K562 (cell line): ENCODE results near the gene PRKG1. TPM values are rescaled to one million over a fixed set of nuclear protein-coding genes. Genes with fewer than 3 reads are reported as not detected.

Experiments used
- CBX2 ChIP-seq: fragments of 200-600 bp; sonication (generic); IDR thresholded peaks from one replicate; pipeline ENCODE4 v1.6.1; 2012; ENCODE audit warnings: mild to moderate bottlenecking, low read length, inconsistent platforms; ENCODE audit not compliant: insufficient read depth, poor library complexity, severe bottlenecking
- ETV6 ChIP-seq, 3 experiments: fragments of 150-350 bp in 1 of 3; sonication (generic) in 1 of 3; formaldehyde crosslinking in 1 of 3; IDR thresholded peaks; 2 replicates each; pipeline versions ENCODE4 v1.6.1 to v1.8.0; 2014 to 2022; ENCODE audit warnings: borderline replicate concordance in 2 of 3, low read depth in 2 of 3, antibody characterized with exemption in 1 of 3, low read length in 1 of 3, mild to moderate bottlenecking in 1 of 3, missing genetic modification reagents in 1 of 3
- FIP1L1 ChIP-seq: fragments of 200-400 bp; formaldehyde crosslinking; IDR thresholded peaks from 2 replicates; pipeline ENCODE4 v1.6.1; 2018; ENCODE audit warnings: mild to moderate bottlenecking, low read depth, low read length; ENCODE audit not compliant: poor library complexity, severe bottlenecking
- MBD1 ChIP-seq: fragments of 250-450 bp; sonication (Bioruptor Pico); IDR thresholded peaks from 2 replicates; pipeline ENCODE4 v1.8.0; 2022; ENCODE audit warnings: inconsistent platforms
- NR2C2 ChIP-seq, 2 experiments: fragments of 200-800 bp in 1 of 2; sonication (Bioruptor generic) in 1 of 2; sonication (generic) in 1 of 2; formaldehyde crosslinking in 1 of 2; IDR thresholded peaks; 2 replicates each; pipeline versions ENCODE4 v1.6.1 to v1.8.0; 2016 to 2022; ENCODE audit warnings: mild to moderate bottlenecking in 1 of 2, missing compliant biosample characterization in 1 of 2, missing genetic modification characterization in 1 of 2, missing genetic modification reagents in 1 of 2
- PBX2 ChIP-seq, 2 experiments: IDR thresholded peaks in 1 of 2; conservative IDR thresholded peaks in 1 of 2; 2 replicates each; pipeline ENCODE4 v1.6.1; 2016; ENCODE audit warnings: low read depth in 2 of 2, mild to moderate bottlenecking in 1 of 2, missing compliant biosample characterization in 1 of 2, missing genetic modification characterization in 1 of 2, moderate library complexity in 1 of 2
- SIRT6 ChIP-seq: IDR thresholded peaks from one replicate; pipeline ENCODE4 v1.6.1; 2012; ENCODE audit warnings: low read depth, mild to moderate bottlenecking, control low read depth, inconsistent platforms, low read length, moderate library complexity
- TAF9B ChIP-seq: fragments of 450-650 bp; IDR thresholded peaks from 2 replicates; pipeline ENCODE4 v1.6.1; 2018; ENCODE audit warnings: mild to moderate bottlenecking; ENCODE audit not compliant: partially characterized antibody
- ZNF551 ChIP-seq: fragments of 250-450 bp; sonication (Bioruptor Pico); IDR thresholded peaks from 2 replicates; pipeline ENCODE4 v1.5.0; 2021; ENCODE audit warnings: mild to moderate bottlenecking, moderate library complexity
- ZNF717 ChIP-seq: fragments of 250-450 bp; sonication (Bioruptor Pico); IDR thresholded peaks from 2 replicates; pipeline ENCODE4 v1.5.0; 2021
- polyA plus RNA-seq, 8 experiments: library from polyadenylated mRNA; depleted of rRNA in 4 of 8; stranded (reverse) in 5 of 8; unstranded in 3 of 8; fragments of >200 nt; fragmentation: Nextera tagmentation in 2 of 8; fragmentation: Illumina TruSeq in 1 of 8; extraction: Ambion mirVana in 2 of 8; extraction: Trizol in 1 of 8; gene quantifications; 2 replicates each; pipeline versions ENCODE4 v1.2.1 to v1.2.3, GENCODE V29; 2011 to 2014; ENCODE audit warnings: inconsistent platforms in 1 of 8, missing spikeins in 1 of 8
- total RNA-seq, 7 experiments: library from RNA; depleted of rRNA in 6 of 7; stranded (reverse); fragments of >200 nt in 6 of 7; fragmentation: Illumina TruSeq in 2 of 7; extraction: Trizol in 2 of 7; gene quantifications; 2 replicates each; pipeline versions ENCODE4 v1.2.1 to v1.2.3, GENCODE V29; 2011 to 2021; ENCODE audit warnings: low replicate concordance in 1 of 7
- TF ChIP-seq, protein P1 (sequence below): sonication (generic); formaldehyde crosslinking; IDR thresholded peaks from 2 replicates; pipeline ENCODE4 v1.8.1; 2023; ENCODE audit warnings: mild to moderate bottlenecking, missing genetic modification reagents

PRKG1 gene
- total and polyA plus RNA-seq, 9 of the 15 experiments (the other 6 are each of a cell fraction or from before 2014, with no cell fraction given), result 0.22 TPM; not detected in 8

DNA sequence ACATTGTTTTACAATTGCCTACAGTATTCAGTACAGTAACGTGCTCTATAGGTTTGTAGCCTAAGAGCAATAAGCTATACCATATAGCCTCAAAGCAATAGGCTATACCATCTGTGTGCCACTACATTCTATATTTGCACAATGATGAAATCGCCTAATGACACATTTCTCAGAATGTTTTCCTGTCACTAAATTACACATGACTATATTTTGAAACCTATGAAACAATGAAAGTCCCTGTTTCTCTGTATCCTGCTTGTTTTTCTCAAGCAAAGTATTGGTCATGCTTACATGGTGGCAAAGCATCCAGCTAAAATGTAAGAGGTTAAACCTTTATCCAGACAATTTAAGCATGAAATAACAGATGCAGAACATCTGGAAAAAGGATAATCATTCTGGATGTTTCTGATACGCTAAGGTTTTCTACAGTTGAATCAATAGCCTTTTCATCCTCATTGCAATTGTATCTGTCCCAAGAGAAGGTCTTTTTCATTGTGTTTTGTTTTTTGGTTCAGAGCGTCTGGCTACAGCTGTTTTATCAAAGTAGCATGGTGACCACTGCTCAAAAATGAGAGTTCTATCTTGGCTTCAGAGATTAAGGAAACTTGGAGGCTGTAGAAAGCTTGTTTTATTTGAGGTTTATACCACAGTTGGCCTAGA lies 543.4 kb downstream of the PRKG1 start (continued):
- no peak for TF ChIP-seq ETV6 (IDR thresholded peaks at IDR 0.05; ENCODE audit: borderline replicate concordance in 1 of 2, low read depth in 2 of 2, low read length in 1 of 2)
- TF ChIP-seq ETV6 (CRISPR knock-in tag; IDR thresholded peaks at IDR 0.05; ENCODE audit: borderline replicate concordance), result no peak
- TF ChIP-seq, protein P1, sequence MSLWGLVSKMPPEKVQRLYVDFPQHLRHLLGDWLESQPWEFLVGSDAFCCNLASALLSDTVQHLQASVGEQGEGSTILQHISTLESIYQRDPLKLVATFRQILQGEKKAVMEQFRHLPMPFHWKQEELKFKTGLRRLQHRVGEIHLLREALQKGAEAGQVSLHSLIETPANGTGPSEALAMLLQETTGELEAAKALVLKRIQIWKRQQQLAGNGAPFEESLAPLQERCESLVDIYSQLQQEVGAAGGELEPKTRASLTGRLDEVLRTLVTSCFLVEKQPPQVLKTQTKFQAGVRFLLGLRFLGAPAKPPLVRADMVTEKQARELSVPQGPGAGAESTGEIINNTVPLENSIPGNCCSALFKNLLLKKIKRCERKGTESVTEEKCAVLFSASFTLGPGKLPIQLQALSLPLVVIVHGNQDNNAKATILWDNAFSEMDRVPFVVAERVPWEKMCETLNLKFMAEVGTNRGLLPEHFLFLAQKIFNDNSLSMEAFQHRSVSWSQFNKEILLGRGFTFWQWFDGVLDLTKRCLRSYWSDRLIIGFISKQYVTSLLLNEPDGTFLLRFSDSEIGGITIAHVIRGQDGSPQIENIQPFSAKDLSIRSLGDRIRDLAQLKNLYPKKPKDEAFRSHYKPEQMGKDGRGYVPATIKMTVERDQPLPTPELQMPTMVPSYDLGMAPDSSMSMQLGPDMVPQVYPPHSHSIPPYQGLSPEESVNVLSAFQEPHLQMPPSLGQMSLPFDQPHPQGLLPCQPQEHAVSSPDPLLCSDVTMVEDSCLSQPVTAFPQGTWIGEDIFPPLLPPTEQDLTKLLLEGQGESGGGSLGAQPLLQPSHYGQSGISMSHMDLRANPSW (CRISPR knock-in tag), result no peak
- no peak for TF ChIP-seq PBX2 (CRISPR knock-in tag; IDR thresholded peaks at IDR 0.05; ENCODE audit: low read depth)
- no peak for TF ChIP-seq PBX2 (tag; conservative IDR thresholded peaks at IDR 0.05; ENCODE audit: low read depth)
- TF ChIP-seq TAF9B, result no peak
- TF ChIP-seq SIRT6, result no peak
- TF ChIP-seq CBX2, result no peak
- TF ChIP-seq MBD1, result no peak
- no peak for TF ChIP-seq ZNF551 (CRISPR knock-in tag)
- TF ChIP-seq ZNF717, result no peak
- TF ChIP-seq FIP1L1, result no peak
- no peak for TF ChIP-seq NR2C2 (CRISPR knock-in tag; IDR thresholded peaks at IDR 0.05)
- no peak for TF ChIP-seq NR2C2 (tag; IDR thresholded peaks at IDR 0.05)
